GM06990 (cell line): ENCODE measurements around the gene CMAS.
"Not testable (repeated sequence)": the region's sequence is repeated elsewhere in the genome, so short reads cannot be mapped to it uniquely, and the experiment has no call there.

ENCODE experiments used
- DNase-seq: peaks from one replicate; pipeline ENCODE4 v3.0.0-alpha.2; 2011; ENCODE audit not compliant: insufficient read length; ENCODE audit errors: extremely low read depth
- H3K27me3 ChIP-seq: replicated peaks from 2 replicates; pipeline ENCODE4 v1.6.0; 2011; ENCODE audit warnings: low read length; ENCODE audit not compliant: control insufficient read depth, insufficient read depth
- H3K36me3 ChIP-seq: 2 replicates; pipeline ENCODE4 v1.5.1; 2011; ENCODE audit warnings: low read length; ENCODE audit not compliant: control insufficient read depth, insufficient read depth
- H3K4me3 ChIP-seq: replicated peaks from 2 replicates; pipeline ENCODE4 v1.5.1; 2011; ENCODE audit warnings: low read depth, mild to moderate bottlenecking, control low read depth, low read length
- CTCF ChIP-seq: IDR thresholded peaks from 2 replicates; pipeline ENCODE4 v1.5.1; 2011; ENCODE audit warnings: low read length, control low read depth, mild to moderate bottlenecking, inconsistent platforms; ENCODE audit not compliant: insufficient read depth, poor library complexity, severe bottlenecking

CMAS gene

GRCh38 chr12:22014041-22014782, 31.8 kb upstream of the CMAS start:
- Histone ChIP-seq H3K36me3 (no peaks in the 10 kb centered on the region), H3K27me3 (no peaks in the 10 kb centered on the region), H3K4me3 (no peak overlapping the region)
- TF ChIP-seq CTCF, result no peak
- DNase-seq, result no peak

GRCh38 chr12:22014783-22015144, 31.3 kb upstream of the CMAS start:
- no peak for TF ChIP-seq CTCF
- H3K4me3 ChIP-seq, result no peak overlapping the region
- no peaks in the 10 kb centered on the region for H3K27me3 ChIP-seq
- no peaks in the 10 kb centered on the region for H3K36me3 ChIP-seq
- DNase-seq, result no peak

- Histone ChIP-seq H3K4me3 (no peak overlapping the region), H3K36me3 (no peaks in the 10 kb centered on the region), H3K27me3 (no peaks in the 10 kb centered on the region)
- TF ChIP-seq CTCF, result no peak
- DNase-seq, result no peak
Observed at GRCh38 chr12:22016982-22017381, 29.0 kb upstream of the CMAS start.

DNA sequence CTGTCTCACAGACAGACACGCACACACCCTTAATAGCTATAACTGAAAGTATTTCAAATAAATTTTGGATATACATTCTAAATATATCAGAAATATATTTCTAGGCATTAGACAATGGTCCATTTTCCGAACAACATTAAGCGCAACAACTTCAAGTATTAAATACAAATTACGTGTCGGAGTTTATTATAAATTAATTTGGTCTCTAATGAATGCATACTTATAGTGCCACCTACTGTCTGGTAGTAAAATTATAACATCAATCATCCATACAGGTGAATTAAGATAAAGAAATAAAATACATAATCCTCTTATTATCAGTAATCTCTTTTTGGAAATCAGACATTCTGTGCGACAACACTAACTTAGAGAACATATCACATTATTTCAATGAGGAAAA, 27.2 kb upstream of the CMAS start:
- no peak for DNase-seq

GRCh38 chr12:22023489-22023888, 22.5 kb upstream of the CMAS start:
- not testable (repeated sequence) for H3K27me3 ChIP-seq, H3K4me3 ChIP-seq, H3K36me3 ChIP-seq, DNase-seq

More for the DNA sequence above, 27.2 kb upstream of the CMAS start:
- Histone ChIP-seq H3K27me3 (no peaks in the 10 kb centered on the region), H3K4me3 (no peak overlapping the region), H3K36me3 (no peaks in the 10 kb centered on the region)
- peak; percentile 26 for TF ChIP-seq CTCF

DNA sequence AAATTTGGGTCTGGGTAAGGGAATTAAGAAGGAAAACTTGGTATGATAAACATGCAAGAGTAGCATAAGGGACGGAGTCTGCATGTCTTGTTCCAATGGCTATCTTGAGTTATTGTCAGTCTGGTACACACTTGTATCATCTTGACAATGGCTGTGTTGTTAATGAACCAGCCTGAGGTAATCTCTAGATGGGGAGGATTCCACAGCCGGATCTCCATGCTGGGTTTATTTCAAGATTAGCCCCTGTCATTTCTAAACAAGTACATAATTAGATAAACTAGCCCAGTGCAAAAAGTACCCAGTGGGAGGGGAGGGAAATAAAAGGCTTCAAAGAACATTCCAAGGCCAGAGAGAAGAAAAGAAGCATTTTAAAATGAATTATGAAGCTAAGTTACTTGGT, 16.5 kb upstream of the CMAS start:
- no peaks in the 10 kb centered on the region for H3K36me3 ChIP-seq
- TF ChIP-seq CTCF, result no peak
- H3K27me3 ChIP-seq, result no peaks in the 10 kb centered on the region

More for the DNA sequence above, 16.5 kb upstream of the CMAS start:
- no peak for DNase-seq
- H3K4me3 ChIP-seq, result no peak overlapping the region
